Lower leg skin (tissue), 3 donors: ENCODE data around the gene TBC1D10A.

Experiments used
- CTCF ChIP-seq, 3 donors: fragments of 450-650 bp; IDR thresholded peaks; one replicate each; pipeline ENCODE4 v1.5.1; 2016; ENCODE audit warnings: antibody characterized with exemption in 3 of 3, mild to moderate bottlenecking in 3 of 3, moderate library complexity in 2 of 3
- POLR2A ChIP-seq, 2 donors: fragments of 450-650 bp; IDR thresholded peaks; one replicate each; pipeline ENCODE4 v1.6.1; 2016 to 2017; ENCODE audit warnings: antibody characterized with exemption in 2 of 2, mild to moderate bottlenecking in 1 of 2, moderate library complexity in 1 of 2

- TF ChIP-seq CTCF (IDR thresholded peaks at IDR 0.05) (no peak), POLR2A (IDR thresholded peaks at IDR 0.05) (no peak)
These were observed 16.6 kb downstream of the TBC1D10A start for GRCh38 chr22:30309951-30310741.
